OCI-LY3 (cell line): ENCODE measurements around the gene SLCO4C1.

ENCODE experiments used
- H2AFZ ChIP-seq: fragments of 200-600, 300-600 bp; shearing (Covaris generic); 2 replicates; pipeline ENCODE4 v1.6.0; 2014; ENCODE audit warnings: antibody characterized with exemption, low read depth, low read length
- H3K27ac ChIP-seq: fragments of 200-600, 300-600 bp; sonication (generic); 2 replicates; pipeline ENCODE4 v1.5.1; 2014; ENCODE audit warnings: mild to moderate bottlenecking, low read length, moderate library complexity, mixed read lengths
- H3K27me3 ChIP-seq: fragments of 200-600, 300-600 bp; sonication (generic); 2 replicates; pipeline ENCODE4 v1.6.1; 2014; ENCODE audit warnings: low read depth, low read length, mixed read lengths
- H3K36me3 ChIP-seq: fragments of 200-600, 300-600 bp; sonication (generic); replicated peaks from 2 replicates; pipeline ENCODE3; 2014; ENCODE audit warnings: low read depth, low read length, mixed read lengths
- H3K4me1 ChIP-seq: fragments of 300-600, 200-600 bp; sonication (generic); 2 replicates; pipeline ENCODE4 v1.6.1; 2014; ENCODE audit warnings: low read length, mixed read lengths
- H3K4me2 ChIP-seq: fragments of 200-600, 300-600 bp; sonication (generic); 2 replicates; pipeline ENCODE4 v1.6.1; 2014; ENCODE audit warnings: low read length, mixed read lengths
- H3K4me3 ChIP-seq: fragments of 300-600, 200-600 bp; sonication (generic); 2 replicates; pipeline ENCODE4 v1.5.1; 2014; ENCODE audit warnings: antibody characterized with exemption, mild to moderate bottlenecking, low read length, moderate library complexity
- H3K79me2 ChIP-seq: fragments of 300-600, 200-600 bp; shearing (Covaris generic); 2 replicates; pipeline ENCODE4 v1.6.1; 2014; ENCODE audit warnings: mild to moderate bottlenecking, low read length, mixed read lengths
- H3K9ac ChIP-seq: fragments of 300-600, 200-600 bp; shearing (Covaris generic); 2 replicates; pipeline ENCODE4 v1.6.0; 2014; ENCODE audit warnings: mild to moderate bottlenecking, low read length, moderate library complexity
- H3K9me3 ChIP-seq: fragments of 200-600, 300-600 bp; shearing (Covaris generic); 2 replicates; pipeline ENCODE4 v1.6.1; 2014; ENCODE audit warnings: low read length, mixed read lengths; ENCODE audit not compliant: insufficient read depth
- H4K20me1 ChIP-seq: fragments of 200-600, 300-600 bp; sonication (generic); 2 replicates; pipeline ENCODE4 v1.6.1; 2016; ENCODE audit warnings: low read length, mixed read lengths; ENCODE audit not compliant: insufficient read depth
- CTCF ChIP-seq: fragments of 200-600, 300-600 bp; sonication (generic); IDR thresholded peaks from 2 replicates; pipeline ENCODE4 v1.5.1; 2014; ENCODE audit warnings: antibody characterized with exemption, low read length, low read depth
- EZH2phosphoT487 ChIP-seq: fragments of 200-600 bp; shearing (Covaris generic); IDR thresholded peaks from 2 replicates; pipeline ENCODE4 v1.6.1; 2018; ENCODE audit warnings: antibody characterized with exemption, mixed run types, low read depth

Gene SLCO4C1

GRCh38 chr5:102226321-102226720 lies 69.8 kb downstream of the SLCO4C1 start:
- Histone ChIP-seq H3K9me3 (no peaks in the 10 kb centered on the region), H3K27ac (no peak overlapping the region), H3K4me2 (no peak overlapping the region), H3K4me1 (peaks cover 10% of the 10 kb centered on the region; the same call in 1 of the 2 replicates), H3K36me3 (no peaks in the 10 kb centered on the region), H3K79me2 (no peaks in the 10 kb centered on the region), H4K20me1 (no peaks in the 10 kb centered on the region), H2AFZ (no peak overlapping the region), H3K27me3 (no peaks in the 10 kb centered on the region), H3K9ac (no peak overlapping the region), H3K4me3 (no peak overlapping the region)
- TF ChIP-seq EZH2phosphoT487 (no peak), CTCF (no peak)

DNA sequence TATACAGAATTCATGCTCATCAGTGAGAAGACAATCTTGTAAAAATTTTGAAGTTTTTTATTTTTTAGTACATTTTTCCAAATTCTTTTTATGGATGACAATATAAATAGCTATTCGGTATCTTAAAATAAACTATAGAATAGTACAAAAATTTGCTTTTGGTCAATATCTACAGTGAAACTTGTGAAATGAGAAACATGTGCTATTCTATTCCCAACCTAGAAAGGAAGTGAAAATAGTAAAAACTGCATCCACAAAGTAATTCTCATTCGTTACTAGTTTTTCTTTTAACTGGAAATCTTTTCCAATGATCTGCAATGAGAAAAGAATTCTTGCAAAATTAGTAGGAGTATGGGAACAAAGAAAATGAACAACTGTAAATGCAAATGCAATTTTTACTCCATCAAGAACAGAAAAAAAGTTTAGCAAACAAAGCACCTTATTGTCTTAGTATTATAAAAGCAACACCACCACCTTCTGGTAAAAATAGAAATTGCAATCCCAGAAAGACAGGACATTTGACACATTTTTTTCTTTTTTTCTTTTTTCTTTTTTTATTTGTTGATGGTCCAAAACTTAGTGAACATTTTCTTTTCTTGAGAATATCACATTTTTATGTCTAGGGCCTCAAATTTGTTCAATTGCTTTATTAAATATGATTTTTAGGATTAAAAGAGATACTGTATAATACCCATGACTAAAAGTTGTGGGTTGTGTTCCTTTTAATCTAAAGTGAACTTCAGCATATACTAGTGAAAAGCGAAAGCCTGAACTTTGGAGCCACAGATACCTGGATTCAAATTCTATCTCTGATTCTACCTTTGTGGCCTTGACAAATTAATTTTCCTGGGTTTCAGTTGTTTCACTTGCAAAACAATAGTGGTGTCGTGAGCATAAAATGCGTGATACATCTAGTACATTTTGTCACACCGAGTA lies 72.3 kb downstream of the SLCO4C1 start:
- H3K4me2 ChIP-seq = peak overlapping the region; percentile 66
- H3K27ac ChIP-seq = no peak overlapping the region
- TF ChIP-seq EZH2phosphoT487 (no peak), CTCF (peak; percentile 71)
- H2AFZ ChIP-seq = no peak overlapping the region
- H3K9ac ChIP-seq = no peak overlapping the region
- peaks cover 5% of the 10 kb centered on the region; the same call in 1 of the 2 replicates for H3K4me1 ChIP-seq
- H3K9me3 ChIP-seq = no peaks in the 10 kb centered on the region
- no peaks in the 10 kb centered on the region for H4K20me1 ChIP-seq
- no peaks in the 10 kb centered on the region for H3K79me2 ChIP-seq
- no peaks in the 10 kb centered on the region for H3K36me3 ChIP-seq
- no peaks in the 10 kb centered on the region for H3K27me3 ChIP-seq
- no peak overlapping the region for H3K4me3 ChIP-seq

DNA sequence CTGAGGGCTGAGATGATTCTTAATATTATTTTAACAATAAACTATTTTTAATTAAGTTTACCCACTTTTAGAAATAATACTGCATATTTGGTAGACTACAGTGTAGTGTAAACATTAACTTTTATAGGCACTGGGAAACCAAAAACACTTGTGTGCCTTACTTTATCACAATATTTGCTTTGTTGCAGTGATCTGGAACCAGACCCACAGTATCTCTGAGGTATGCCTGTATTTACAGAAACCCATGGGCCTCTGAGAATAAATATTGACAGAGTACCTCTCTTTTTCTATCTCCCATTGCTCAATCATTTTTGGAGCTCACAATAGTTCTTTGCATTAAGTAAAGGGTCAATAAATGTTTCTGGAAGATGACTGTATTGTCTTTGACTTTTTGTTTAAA lies 73.3 kb downstream of the SLCO4C1 start:
- no peak overlapping the region for H3K9ac ChIP-seq
- no peaks in the 10 kb centered on the region for H3K9me3 ChIP-seq
- no peaks in the 10 kb centered on the region for H3K36me3 ChIP-seq
- H3K79me2 ChIP-seq = no peaks in the 10 kb centered on the region
- no peak overlapping the region for H3K4me2 ChIP-seq
- TF ChIP-seq EZH2phosphoT487 (no peak), CTCF (no peak)
- H2AFZ ChIP-seq = no peak overlapping the region
- peaks cover 5% of the 10 kb centered on the region; the same call in 1 of the 2 replicates for H3K4me1 ChIP-seq
- H3K4me3 ChIP-seq = no peak overlapping the region
- no peaks in the 10 kb centered on the region for H4K20me1 ChIP-seq
- H3K27me3 ChIP-seq = no peaks in the 10 kb centered on the region
- H3K27ac ChIP-seq = no peak overlapping the region

GRCh38 chr5:102221949-102222348 lies 74.1 kb downstream of the SLCO4C1 start:
- Histone ChIP-seq H3K4me1 (peaks cover 5% of the 10 kb centered on the region; the same call in 1 of the 2 replicates), H4K20me1 (no peaks in the 10 kb centered on the region), H3K9me3 (no peaks in the 10 kb centered on the region), H2AFZ (no peak overlapping the region), H3K36me3 (no peaks in the 10 kb centered on the region), H3K9ac (no peak overlapping the region), H3K27me3 (no peaks in the 10 kb centered on the region), H3K79me2 (no peaks in the 10 kb centered on the region), H3K4me2 (no peak overlapping the region), H3K27ac (no peak overlapping the region), H3K4me3 (no peak overlapping the region)
- no peak for TF ChIP-seq CTCF
- TF ChIP-seq EZH2phosphoT487 = no peak
